WTC11 (cell line): ENCODE measurements around the gene ATG14. TPM values are rescaled to one million over a fixed set of nuclear protein-coding genes. Genes with fewer than 3 reads are reported as not detected.

Source experiments
- ATAC-seq: fragments of 200-7000 bp; cut with Tn5 transposase; 2 replicates; pipeline ENCODE4 v1.10.0; 2021; ENCODE audit warnings: mild to moderate bottlenecking, moderate library complexity
- CTCF ChIA-PET: fragments of 300-600 bp; sonication (Branson Sonifier 250); formaldehyde crosslinking; loops from one replicate; lab custom pipeline; 2021; ENCODE audit warnings: antibody characterized with exemption; lab: Charles Lee
- POLR2A ChIA-PET: fragments of 350-600 bp; sonication (Branson Sonifier 250); formaldehyde crosslinking; loops from one replicate; lab custom pipeline; 2021; ENCODE audit warnings: antibody characterized with exemption; lab: Charles Lee
- DNase-seq: peaks from one replicate; pipeline ENCODE4 v3.0.0; 2021; ENCODE audit warnings: low spot score
- H3K27ac Mint-ChIP-seq: 2 replicates; pipeline ENCODE4 v1.8.0; 2021; ENCODE audit warnings: mixed read lengths
- H3K27me3 Mint-ChIP-seq: 2 replicates; pipeline ENCODE4 v1.8.0; 2021; ENCODE audit warnings: low read depth, mild to moderate bottlenecking, moderate library complexity, mixed read lengths
- H3K36me3 Mint-ChIP-seq: 2 replicates; pipeline ENCODE4 v1.8.0; 2021; ENCODE audit warnings: mixed read lengths
- H3K4me1 Mint-ChIP-seq: 2 replicates; pipeline ENCODE4 v1.8.0; 2022; ENCODE audit warnings: mixed read lengths
- H3K4me3 Mint-ChIP-seq: 2 replicates; pipeline ENCODE4 v1.8.0; 2021; ENCODE audit warnings: mild to moderate bottlenecking, moderate library complexity, mixed read lengths
- H3K9me3 Mint-ChIP-seq: 2 replicates; pipeline ENCODE4 v1.8.0; 2021; ENCODE audit warnings: mixed read lengths
- EMX1 ChIP-seq: fragments of 250-450 bp; sonication (Bioruptor Pico); IDR thresholded peaks from 2 replicates; pipeline ENCODE4 v1.8.0; 2021; ENCODE audit warnings: mild to moderate bottlenecking
- ETV6 ChIP-seq: sonication (generic); formaldehyde crosslinking; IDR thresholded peaks from 2 replicates; pipeline ENCODE4 v1.8.1; 2022; ENCODE audit warnings: mild to moderate bottlenecking, missing genetic modification reagents
- FOXJ3 ChIP-seq: sonication (generic); formaldehyde crosslinking; IDR thresholded peaks from 2 replicates; pipeline ENCODE4 v1.9.0; 2021; ENCODE audit warnings: missing genetic modification reagents, mild to moderate bottlenecking, borderline replicate concordance
- FOXP1 ChIP-seq: sonication (generic); formaldehyde crosslinking; IDR thresholded peaks from 2 replicates; pipeline ENCODE4 v1.8.0; 2022; ENCODE audit warnings: missing genetic modification reagents, mild to moderate bottlenecking, moderate library complexity, borderline replicate concordance
- GABPB1 ChIP-seq: sonication (generic); formaldehyde crosslinking; IDR thresholded peaks from 2 replicates; pipeline ENCODE4 v1.8.1; 2023; ENCODE audit warnings: mild to moderate bottlenecking, missing genetic modification reagents
- GTF2I ChIP-seq: fragments of 250-450 bp; sonication (Bioruptor Pico); conservative IDR thresholded peaks from 2 replicates; pipeline ENCODE4 v1.4.0; 2021; ENCODE audit warnings: mild to moderate bottlenecking
- JUN ChIP-seq: sonication (generic); formaldehyde crosslinking; IDR thresholded peaks from 2 replicates; pipeline ENCODE4 v1.8.0; 2023; ENCODE audit warnings: mild to moderate bottlenecking, missing genetic modification reagents
- NR1H2 ChIP-seq: sonication (generic); formaldehyde crosslinking; IDR thresholded peaks from 2 replicates; pipeline ENCODE4 v1.9.0; 2021; ENCODE audit warnings: mild to moderate bottlenecking, moderate library complexity, missing genetic modification reagents
- OVOL2 ChIP-seq: fragments of 250-450 bp; sonication (Bioruptor Pico); IDR thresholded peaks from 2 replicates; pipeline ENCODE4 v1.9.0; 2021; ENCODE audit warnings: mild to moderate bottlenecking, borderline replicate concordance
- PRRX2 ChIP-seq: fragments of 250-450 bp; sonication (Bioruptor Pico); IDR thresholded peaks from 2 replicates; pipeline ENCODE4 v1.8.0; 2021; ENCODE audit warnings: mild to moderate bottlenecking
- SMAD3 ChIP-seq: sonication (generic); formaldehyde crosslinking; IDR thresholded peaks from 2 replicates; pipeline ENCODE4 v1.8.0; 2022; ENCODE audit warnings: missing genetic modification reagents, mild to moderate bottlenecking, borderline replicate concordance
- SMAD4 ChIP-seq: sonication (generic); formaldehyde crosslinking; IDR thresholded peaks from 2 replicates; pipeline ENCODE4 v1.8.0; 2022; ENCODE audit warnings: mild to moderate bottlenecking, missing genetic modification reagents
- TCF7 ChIP-seq: sonication (generic); formaldehyde crosslinking; IDR thresholded peaks from 2 replicates; pipeline ENCODE4 v1.8.0; 2022; ENCODE audit warnings: mild to moderate bottlenecking, low read depth, missing genetic modification reagents, moderate library complexity
- TEAD1 ChIP-seq: sonication (generic); formaldehyde crosslinking; IDR thresholded peaks from 2 replicates; pipeline ENCODE4 v1.8.0; 2022; ENCODE audit warnings: mild to moderate bottlenecking, missing genetic modification reagents
- ZBTB21 ChIP-seq: sonication (generic); formaldehyde crosslinking; IDR thresholded peaks from 2 replicates; pipeline ENCODE4 v1.8.1; 2023; ENCODE audit warnings: mild to moderate bottlenecking, missing genetic modification reagents, borderline replicate concordance
- ZNF138 ChIP-seq: sonication (generic); formaldehyde crosslinking; conservative IDR thresholded peaks from 2 replicates; pipeline ENCODE4 v1.8.1; 2022; ENCODE audit warnings: mild to moderate bottlenecking, moderate library complexity, missing genetic modification reagents
- ZNF263 ChIP-seq: sonication (generic); formaldehyde crosslinking; IDR thresholded peaks from 2 replicates; pipeline ENCODE4 v1.8.1; 2022; ENCODE audit warnings: low read depth, mild to moderate bottlenecking, moderate library complexity, missing genetic modification reagents
- total RNA-seq: library from RNA; stranded (reverse); gene quantifications from 3 replicates; pipeline ENCODE4 v1.2.3, GENCODE V29; 2021
- TF ChIP-seq, protein P1 (sequence below): sonication (generic); formaldehyde crosslinking; IDR thresholded peaks from 2 replicates; pipeline ENCODE4 v1.8.0; 2023; ENCODE audit warnings: mild to moderate bottlenecking, missing genetic modification reagents
- TF ChIP-seq, protein P2 (sequence below): sonication (generic); formaldehyde crosslinking; IDR thresholded peaks from 2 replicates; pipeline ENCODE4 v1.8.0; 2023; ENCODE audit warnings: missing genetic modification reagents, mild to moderate bottlenecking, borderline replicate concordance
- TF ChIP-seq, protein P3 (sequence below): sonication (generic); formaldehyde crosslinking; IDR thresholded peaks from 2 replicates; pipeline ENCODE4 v1.8.1; 2022; ENCODE audit warnings: mild to moderate bottlenecking, moderate library complexity, missing genetic modification reagents
- TF ChIP-seq, protein P4 (sequence below): sonication (generic); formaldehyde crosslinking; IDR thresholded peaks from 2 replicates; pipeline ENCODE4 v1.8.0; 2022; ENCODE audit warnings: mild to moderate bottlenecking, missing genetic modification reagents

ATG14 gene
- total RNA-seq, 1 experiment from 2014 or later: 10.4 TPM

DNA sequence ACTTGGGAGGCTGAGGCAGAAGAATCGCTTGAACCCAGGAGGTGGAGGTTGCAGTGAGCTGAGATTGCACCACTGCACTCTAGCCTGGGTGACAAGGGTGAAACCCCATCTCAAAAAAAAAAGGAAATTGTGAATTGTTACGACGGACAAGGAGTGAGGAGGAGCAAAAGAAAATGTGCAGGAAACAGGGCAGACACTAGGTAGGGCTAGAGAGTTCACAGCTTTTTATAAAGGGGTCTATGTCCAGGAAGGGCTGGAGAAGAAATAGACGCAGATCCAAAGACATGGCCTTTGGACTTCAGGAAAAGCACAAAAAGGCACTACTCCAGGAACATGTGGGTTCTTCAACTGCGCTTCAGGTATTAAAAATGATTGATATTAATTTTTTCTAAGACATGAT is 34.4 kb downstream of the ATG14 start:
- peak; percentile 65 for ATAC-seq
- Mint-ChIP-seq H3K4me1 (no peaks in the 10 kb centered on the region), H3K27ac (no peak overlapping the region), H3K9me3 (no peaks in the 10 kb centered on the region), H3K27me3 (no peaks in the 10 kb centered on the region), H3K4me3 (no peak overlapping the region), H3K36me3 (peaks cover 34% of the 10 kb centered on the region)
- CTCF ChIA-PET: no interaction called here
- POLR2A ChIA-PET: no interaction called here
- no peak for DNase-seq
- TF ChIP-seq SMAD4 (CRISPR knock-in tag): no peak

DNA sequence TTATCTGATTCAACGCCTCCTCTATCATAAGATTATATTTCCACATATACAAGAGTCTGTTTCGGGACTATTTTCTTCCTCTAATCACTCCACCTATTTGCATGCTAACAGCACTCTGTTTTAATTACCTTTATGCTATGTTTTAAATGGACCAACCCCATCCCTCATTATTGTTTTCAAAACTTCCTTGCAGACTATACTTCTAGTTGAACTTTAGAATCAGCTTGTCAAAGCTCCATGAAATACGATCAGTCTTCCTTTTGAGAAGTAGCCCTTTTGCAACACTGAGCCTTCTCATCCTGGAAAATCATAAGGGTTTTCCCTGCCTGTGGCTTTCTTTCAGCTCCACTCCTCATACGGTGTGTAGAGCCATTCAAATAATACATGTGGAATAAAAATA is 36.9 kb downstream of the ATG14 start:
- no peak overlapping the region for H3K27ac Mint-ChIP-seq
- no peak overlapping the region for H3K4me3 Mint-ChIP-seq
- TF ChIP-seq ZNF138 (CRISPR knock-in tag): no peak
- TF ChIP-seq FOXJ3 (CRISPR knock-in tag): no peak
- TF ChIP-seq PRRX2 (CRISPR knock-in tag): no peak
- TF ChIP-seq JUN: no peak
- TF ChIP-seq GABPB1 (CRISPR knock-in tag): no peak
- TF ChIP-seq, protein P1, sequence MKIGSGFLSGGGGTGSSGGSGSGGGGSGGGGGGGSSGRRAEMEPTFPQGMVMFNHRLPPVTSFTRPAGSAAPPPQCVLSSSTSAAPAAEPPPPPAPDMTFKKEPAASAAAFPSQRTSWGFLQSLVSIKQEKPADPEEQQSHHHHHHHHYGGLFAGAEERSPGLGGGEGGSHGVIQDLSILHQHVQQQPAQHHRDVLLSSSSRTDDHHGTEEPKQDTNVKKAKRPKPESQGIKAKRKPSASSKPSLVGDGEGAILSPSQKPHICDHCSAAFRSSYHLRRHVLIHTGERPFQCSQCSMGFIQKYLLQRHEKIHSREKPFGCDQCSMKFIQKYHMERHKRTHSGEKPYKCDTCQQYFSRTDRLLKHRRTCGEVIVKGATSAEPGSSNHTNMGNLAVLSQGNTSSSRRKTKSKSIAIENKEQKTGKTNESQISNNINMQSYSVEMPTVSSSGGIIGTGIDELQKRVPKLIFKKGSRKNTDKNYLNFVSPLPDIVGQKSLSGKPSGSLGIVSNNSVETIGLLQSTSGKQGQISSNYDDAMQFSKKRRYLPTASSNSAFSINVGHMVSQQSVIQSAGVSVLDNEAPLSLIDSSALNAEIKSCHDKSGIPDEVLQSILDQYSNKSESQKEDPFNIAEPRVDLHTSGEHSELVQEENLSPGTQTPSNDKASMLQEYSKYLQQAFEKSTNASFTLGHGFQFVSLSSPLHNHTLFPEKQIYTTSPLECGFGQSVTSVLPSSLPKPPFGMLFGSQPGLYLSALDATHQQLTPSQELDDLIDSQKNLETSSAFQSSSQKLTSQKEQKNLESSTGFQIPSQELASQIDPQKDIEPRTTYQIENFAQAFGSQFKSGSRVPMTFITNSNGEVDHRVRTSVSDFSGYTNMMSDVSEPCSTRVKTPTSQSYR (CRISPR knock-in tag): no peak
- TF ChIP-seq, protein P2, sequence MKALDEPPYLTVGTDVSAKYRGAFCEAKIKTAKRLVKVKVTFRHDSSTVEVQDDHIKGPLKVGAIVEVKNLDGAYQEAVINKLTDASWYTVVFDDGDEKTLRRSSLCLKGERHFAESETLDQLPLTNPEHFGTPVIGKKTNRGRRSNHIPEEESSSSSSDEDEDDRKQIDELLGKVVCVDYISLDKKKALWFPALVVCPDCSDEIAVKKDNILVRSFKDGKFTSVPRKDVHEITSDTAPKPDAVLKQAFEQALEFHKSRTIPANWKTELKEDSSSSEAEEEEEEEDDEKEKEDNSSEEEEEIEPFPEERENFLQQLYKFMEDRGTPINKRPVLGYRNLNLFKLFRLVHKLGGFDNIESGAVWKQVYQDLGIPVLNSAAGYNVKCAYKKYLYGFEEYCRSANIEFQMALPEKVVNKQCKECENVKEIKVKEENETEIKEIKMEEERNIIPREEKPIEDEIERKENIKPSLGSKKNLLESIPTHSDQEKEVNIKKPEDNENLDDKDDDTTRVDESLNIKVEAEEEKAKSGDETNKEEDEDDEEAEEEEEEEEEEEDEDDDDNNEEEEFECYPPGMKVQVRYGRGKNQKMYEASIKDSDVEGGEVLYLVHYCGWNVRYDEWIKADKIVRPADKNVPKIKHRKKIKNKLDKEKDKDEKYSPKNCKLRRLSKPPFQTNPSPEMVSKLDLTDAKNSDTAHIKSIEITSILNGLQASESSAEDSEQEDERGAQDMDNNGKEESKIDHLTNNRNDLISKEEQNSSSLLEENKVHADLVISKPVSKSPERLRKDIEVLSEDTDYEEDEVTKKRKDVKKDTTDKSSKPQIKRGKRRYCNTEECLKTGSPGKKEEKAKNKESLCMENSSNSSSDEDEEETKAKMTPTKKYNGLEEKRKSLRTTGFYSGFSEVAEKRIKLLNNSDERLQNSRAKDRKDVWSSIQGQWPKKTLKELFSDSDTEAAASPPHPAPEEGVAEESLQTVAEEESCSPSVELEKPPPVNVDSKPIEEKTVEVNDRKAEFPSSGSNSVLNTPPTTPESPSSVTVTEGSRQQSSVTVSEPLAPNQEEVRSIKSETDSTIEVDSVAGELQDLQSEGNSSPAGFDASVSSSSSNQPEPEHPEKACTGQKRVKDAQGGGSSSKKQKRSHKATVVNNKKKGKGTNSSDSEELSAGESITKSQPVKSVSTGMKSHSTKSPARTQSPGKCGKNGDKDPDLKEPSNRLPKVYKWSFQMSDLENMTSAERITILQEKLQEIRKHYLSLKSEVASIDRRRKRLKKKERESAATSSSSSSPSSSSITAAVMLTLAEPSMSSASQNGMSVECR (CRISPR knock-in tag): no peak
- TF ChIP-seq OVOL2 (CRISPR knock-in tag): no peak
- TF ChIP-seq, protein P3, sequence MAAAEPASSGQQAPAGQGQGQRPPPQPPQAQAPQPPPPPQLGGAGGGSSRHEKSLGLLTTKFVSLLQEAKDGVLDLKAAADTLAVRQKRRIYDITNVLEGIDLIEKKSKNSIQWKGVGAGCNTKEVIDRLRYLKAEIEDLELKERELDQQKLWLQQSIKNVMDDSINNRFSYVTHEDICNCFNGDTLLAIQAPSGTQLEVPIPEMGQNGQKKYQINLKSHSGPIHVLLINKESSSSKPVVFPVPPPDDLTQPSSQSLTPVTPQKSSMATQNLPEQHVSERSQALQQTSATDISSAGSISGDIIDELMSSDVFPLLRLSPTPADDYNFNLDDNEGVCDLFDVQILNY (CRISPR knock-in tag): no peak
- TF ChIP-seq, protein P4, sequence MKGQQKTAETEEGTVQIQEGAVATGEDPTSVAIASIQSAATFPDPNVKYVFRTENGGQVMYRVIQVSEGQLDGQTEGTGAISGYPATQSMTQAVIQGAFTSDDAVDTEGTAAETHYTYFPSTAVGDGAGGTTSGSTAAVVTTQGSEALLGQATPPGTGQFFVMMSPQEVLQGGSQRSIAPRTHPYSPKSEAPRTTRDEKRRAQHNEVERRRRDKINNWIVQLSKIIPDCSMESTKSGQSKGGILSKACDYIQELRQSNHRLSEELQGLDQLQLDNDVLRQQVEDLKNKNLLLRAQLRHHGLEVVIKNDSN (CRISPR knock-in tag): no peak
- ChIA-PET CTCF (interaction anchor here (1.3 kb wide), 1 partner anchor 20 kb away, joined by 3 read pairs; no protein-coding TSS in a partner anchor), POLR2A (no interaction called here)
- H3K9me3 Mint-ChIP-seq: no peaks in the 10 kb centered on the region
- DNase-seq: no peak
- no peaks in the 10 kb centered on the region for H3K4me1 Mint-ChIP-seq
- no peaks in the 10 kb centered on the region for H3K27me3 Mint-ChIP-seq
- peaks cover 20% of the 10 kb centered on the region for H3K36me3 Mint-ChIP-seq
- ATAC-seq: no peak

DNA sequence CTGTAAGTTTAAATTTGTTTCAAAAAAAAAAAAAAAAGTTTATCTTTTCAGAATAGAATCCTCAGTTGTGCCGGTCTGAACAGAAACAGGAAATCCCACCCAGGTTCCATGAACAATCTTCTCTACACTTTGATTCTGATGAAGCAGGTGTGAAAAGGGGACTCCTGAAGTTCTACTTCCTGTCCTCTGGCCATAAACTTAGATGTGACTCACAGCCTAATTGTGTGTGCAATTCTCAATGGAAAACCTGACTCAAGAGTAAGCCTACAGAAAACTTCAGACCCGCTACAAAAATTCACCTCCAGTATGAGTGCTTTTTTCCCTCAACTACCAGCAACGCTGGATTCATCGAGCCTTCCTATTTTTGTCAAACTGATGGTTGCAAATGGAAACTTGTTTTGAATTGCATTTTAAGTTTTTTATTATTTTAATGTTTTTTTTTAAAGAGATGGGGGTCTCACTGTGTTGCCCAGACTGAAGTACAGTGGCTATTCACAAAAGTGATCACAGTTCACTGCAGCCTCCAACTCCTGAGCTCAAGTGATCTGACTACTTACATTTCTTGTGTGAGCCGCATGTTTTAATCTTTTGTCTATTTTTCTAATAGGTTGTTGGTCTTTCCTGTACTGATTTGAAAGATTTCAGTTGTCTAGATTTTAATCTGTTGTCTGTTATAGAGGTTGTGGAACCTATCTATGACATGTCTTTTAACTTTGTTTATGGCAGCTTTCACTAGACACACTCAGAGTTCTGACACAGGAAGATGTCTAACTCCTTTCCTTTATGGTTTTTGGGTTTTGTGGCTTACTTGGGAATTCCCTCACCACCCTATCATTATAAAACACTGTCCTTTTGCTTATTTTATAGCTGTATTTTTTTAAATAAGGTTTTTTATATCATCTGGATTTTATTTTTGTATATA is 37.6 kb downstream of the ATG14 start:
- no peak overlapping the region for H3K27ac Mint-ChIP-seq

More for the DNA sequence above, 37.6 kb downstream of the ATG14 start:
- Mint-ChIP-seq H3K4me3 (no peak overlapping the region), H3K36me3 (peaks cover 27% of the 10 kb centered on the region), H3K4me1 (no peaks in the 10 kb centered on the region), H3K9me3 (no peaks in the 10 kb centered on the region), H3K27me3 (no peaks in the 10 kb centered on the region)
- POLR2A ChIA-PET: no interaction called here
- DNase-seq (no peak), ATAC-seq (no peak)
- TF ChIP-seq NR1H2 (CRISPR knock-in tag) (no peak), TEAD1 (CRISPR knock-in tag) (no peak), ETV6 (CRISPR knock-in tag) (no peak), EMX1 (no peak), ZNF263 (CRISPR knock-in tag) (no peak), GTF2I (CRISPR knock-in tag) (no peak), ZBTB21 (CRISPR knock-in tag) (no peak), TCF7 (CRISPR knock-in tag) (no peak), SMAD3 (CRISPR knock-in tag) (no peak), FOXP1 (CRISPR knock-in tag) (no peak), SMAD4 (CRISPR knock-in tag) (no peak)
- CTCF ChIA-PET: interaction anchor here (1.3 kb wide), 1 partner anchor 20 kb away, joined by 3 read pairs; no protein-coding TSS in a partner anchor
